ENCODE results near the gene PRX.

GRCh38 chr19:40392894-40393517 lies 20.2 kb downstream of the PRX start:
- TF ChIP-seq CTCF (optimal IDR thresholded peaks at IDR 0.05 in 1 of 3, IDR thresholded peaks at IDR 0.05 in 1 of 3, conservative IDR thresholded peaks at IDR 0.05 in 1 of 3; ENCODE audit: extremely low read depth in 1 of 3, insufficient read depth in 2 of 3, low read length in 3 of 3) = peak; percentile 57 to 84 (median 82)
- no peak for TF ChIP-seq EZH2 (IDR thresholded peaks at IDR 0.05; ENCODE audit: low read length)

All from keratinocyte (primary cell).